Thyroid gland (tissue), 4 donors: Measurements from ENCODE around the gene ARHGEF6.

Source experiments
- POLR2A ChIP-seq, 2 donors: fragments of 450-650 bp; IDR thresholded peaks; one replicate each; pipeline ENCODE4 v1.6.1; 2017; ENCODE audit warnings: antibody characterized with exemption in 2 of 2, mild to moderate bottlenecking in 2 of 2, moderate library complexity in 1 of 2
- TF ChIP-seq, protein P1 (sequence below), 6 experiments: fragments of 200-600 bp in 3 of 6; fragments of 450-650 bp in 3 of 6; sonication (generic) in 3 of 6; IDR thresholded peaks; one replicate each; pipeline ENCODE4 v1.5.1; 2016 to 2019; ENCODE audit warnings: antibody characterized with exemption in 6 of 6, mild to moderate bottlenecking in 2 of 6, inconsistent platforms in 1 of 6, moderate library complexity in 1 of 6

GRCh38 chrX:136636121-136636520 lies 144.6 kb downstream of the ARHGEF6 start:
- TF ChIP-seq, protein P1, sequence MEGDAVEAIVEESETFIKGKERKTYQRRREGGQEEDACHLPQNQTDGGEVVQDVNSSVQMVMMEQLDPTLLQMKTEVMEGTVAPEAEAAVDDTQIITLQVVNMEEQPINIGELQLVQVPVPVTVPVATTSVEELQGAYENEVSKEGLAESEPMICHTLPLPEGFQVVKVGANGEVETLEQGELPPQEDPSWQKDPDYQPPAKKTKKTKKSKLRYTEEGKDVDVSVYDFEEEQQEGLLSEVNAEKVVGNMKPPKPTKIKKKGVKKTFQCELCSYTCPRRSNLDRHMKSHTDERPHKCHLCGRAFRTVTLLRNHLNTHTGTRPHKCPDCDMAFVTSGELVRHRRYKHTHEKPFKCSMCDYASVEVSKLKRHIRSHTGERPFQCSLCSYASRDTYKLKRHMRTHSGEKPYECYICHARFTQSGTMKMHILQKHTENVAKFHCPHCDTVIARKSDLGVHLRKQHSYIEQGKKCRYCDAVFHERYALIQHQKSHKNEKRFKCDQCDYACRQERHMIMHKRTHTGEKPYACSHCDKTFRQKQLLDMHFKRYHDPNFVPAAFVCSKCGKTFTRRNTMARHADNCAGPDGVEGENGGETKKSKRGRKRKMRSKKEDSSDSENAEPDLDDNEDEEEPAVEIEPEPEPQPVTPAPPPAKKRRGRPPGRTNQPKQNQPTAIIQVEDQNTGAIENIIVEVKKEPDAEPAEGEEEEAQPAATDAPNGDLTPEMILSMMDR (IDR thresholded peaks at IDR 0.05): no peak
- no peak for TF ChIP-seq POLR2A (IDR thresholded peaks at IDR 0.05)
